HepG2 (cell line): Measurements from ENCODE around the gene PRRT2. TPM values are rescaled to one million over a fixed set of nuclear protein-coding genes. Genes with fewer than 3 reads are reported as not detected.

Experiments
- ATAC-seq: fragments of 200-7000 bp; cut with Tn5 transposase; 3 replicates; pipeline ENCODE4 v1.9.1; 2020; ENCODE audit warnings: mild to moderate bottlenecking, moderate library complexity
- BruUV-seq: library from RNA; stranded (reverse); fragments of 400-500 nt; replicated peaks from 2 replicates; lab custom pipeline; 2021; lab: Mats Ljungman, UMichigan
- CTCF ChIA-PET: fragments of 300-600 bp; formaldehyde crosslinking; extraction: SDS; loops from one replicate; lab custom pipeline; 2021; ENCODE audit warnings: low total read pairs, inconsistent platforms, low intra/inter-chr PET ratio; lab: Yijun Ruan, JAX
- POLR2A ChIA-PET: fragments of 350-600 bp; sonication (Branson Sonifier 250); formaldehyde crosslinking; loops from one replicate; lab custom pipeline; 2020; ENCODE audit warnings: antibody characterized with exemption, inconsistent platforms; lab: Yijun Ruan, JAX
- DNase-seq: peaks from one replicate; pipeline ENCODE4 v3.0.0-alpha.2; 2015; ENCODE audit warnings: low spot score
- FAIRE-seq: peaks from 3 replicates; lab custom pipeline; 2011; peaks lifted over from hg19 to GRCh38; lab: Jason Lieb, UNC
- H2AFZ ChIP-seq: one replicate; pipeline ENCODE4 v1.6.1; 2011; ENCODE audit warnings: low read length, inconsistent platforms
- H3K27ac ChIP-seq: fragments of 300-600 bp; 3 replicates; pipeline ENCODE4 v1.8.0; 2011; ENCODE audit warnings: mixed run types, mild to moderate bottlenecking, mixed read lengths, low read length, inconsistent platforms; ENCODE audit not compliant: insufficient read depth; ENCODE audit errors: extremely low read length
- H3K27me3 ChIP-seq, 2 experiments: fragments of 200-600 bp in 1 of 2; 2 replicates in 1 of 2; 3 replicates in 1 of 2; pipeline versions ENCODE4 v1.6.0 to v1.8.0; 2011; ENCODE audit warnings: low read length in 2 of 2, mild to moderate bottlenecking in 2 of 2, moderate library complexity in 2 of 2, inconsistent platforms in 1 of 2; ENCODE audit not compliant: insufficient read depth in 2 of 2, control insufficient read depth in 1 of 2
- H3K36me3 ChIP-seq, 2 experiments: fragments of 200-600 bp in 1 of 2; replicated peaks in 1 of 2; 2 replicates in 1 of 2; 3 replicates in 1 of 2; pipeline versions ENCODE4 v1.5.1 to v1.8.0; 2011; ENCODE audit warnings: low read length in 2 of 2, inconsistent platforms in 1 of 2; ENCODE audit not compliant: insufficient read depth in 2 of 2, control insufficient read depth in 1 of 2
- H3K4me1 ChIP-seq: 2 replicates; pipeline ENCODE4 v1.5.1; 2012; ENCODE audit warnings: low read length, inconsistent platforms; ENCODE audit not compliant: insufficient read depth
- H3K4me2 ChIP-seq: 2 replicates; pipeline ENCODE4 v1.6.0; 2011; ENCODE audit warnings: low read depth, low read length, inconsistent platforms
- H3K4me3 ChIP-seq, 3 experiments: fragments of 200-600 bp in 1 of 3; sonication (generic), shearing (Covaris generic) in 1 of 3; replicated peaks in 1 of 3; 2 replicates each; pipeline ENCODE4 v1.5.1; 2011 to 2016; ENCODE audit warnings: low read length in 3 of 3, inconsistent platforms in 2 of 3, low read depth in 2 of 3, mild to moderate bottlenecking in 2 of 3, control low read depth in 1 of 3, mixed read lengths in 1 of 3; ENCODE audit not compliant: insufficient read depth in 1 of 3
- H3K79me2 ChIP-seq: one replicate; pipeline ENCODE4 v1.6.1; 2011; ENCODE audit warnings: low read length, inconsistent platforms; ENCODE audit not compliant: insufficient read depth
- H3K9ac ChIP-seq: 2 replicates; pipeline ENCODE4 v1.6.0; 2011; ENCODE audit warnings: mild to moderate bottlenecking, low read depth, low read length, inconsistent platforms; ENCODE audit not compliant: insufficient read depth
- H3K9me3 ChIP-seq: 2 replicates; pipeline ENCODE4 v1.5.1; 2012; ENCODE audit warnings: mild to moderate bottlenecking, low read length
- H4K20me1 ChIP-seq: 2 replicates; pipeline ENCODE4 v1.6.0; 2011; ENCODE audit warnings: inconsistent platforms, mild to moderate bottlenecking, low read length, moderate library complexity; ENCODE audit not compliant: insufficient read depth
- AFF4 ChIP-seq: sonication (generic); formaldehyde crosslinking; IDR thresholded peaks from 2 replicates; pipeline ENCODE4 v1.4.0; 2020; ENCODE audit warnings: missing genetic modification reagents
- BRD4 ChIP-seq: sonication (generic); formaldehyde crosslinking; IDR thresholded peaks from 2 replicates; pipeline ENCODE4 v1.4.0; 2020; ENCODE audit warnings: missing genetic modification reagents
- CSRNP1 ChIP-seq: sonication (generic); formaldehyde crosslinking; IDR thresholded peaks from 2 replicates; pipeline ENCODE4 v1.8.1; 2023; ENCODE audit warnings: mild to moderate bottlenecking, missing genetic modification reagents
- DMTF1 ChIP-seq: sonication (generic); formaldehyde crosslinking; IDR thresholded peaks from 2 replicates; pipeline ENCODE4 v1.4.0; 2020; ENCODE audit warnings: mild to moderate bottlenecking, missing genetic modification reagents
- MBD4 ChIP-seq: IDR thresholded peaks from 2 replicates; pipeline ENCODE4 v1.6.1; 2012; ENCODE audit warnings: low read length, inconsistent platforms, borderline replicate concordance
- ZNF570 ChIP-seq: sonication (generic); formaldehyde crosslinking; IDR thresholded peaks from 2 replicates; pipeline ENCODE4 v1.4.0; 2020; ENCODE audit warnings: mild to moderate bottlenecking, missing genetic modification reagents, borderline replicate concordance
- ZNF879 ChIP-seq: sonication (generic); formaldehyde crosslinking; IDR thresholded peaks from 2 replicates; pipeline ENCODE4 v1.8.1; 2023; ENCODE audit warnings: missing genetic modification reagents
- WGBS: methylation state at CpG from one replicate; pipeline ENCODE4 v1.1.6; 2017; ENCODE audit warnings: low lambda C conversion rate; 5-methylcytosine and 5-hydroxymethylcytosine counted together
- in situ Hi-C: cut with HindIII; loops from 2 replicates; pipeline ENCODE4 v1.10.0; 2017; ENCODE audit warnings: low pct_unique_long_range_greater_than_20kb; ENCODE audit not compliant: extremely low pct_ligation_motif_present
- intact Hi-C: fragments of 100-400 bp; cut with micrococcal nuclease; formaldehyde crosslinking; loops from one replicate; pipeline ENCODE4 v1.10.0; 2022; ENCODE audit not compliant: unreplicated experiment
- polyA plus RNA-seq, 8 experiments: library from polyadenylated mRNA; depleted of rRNA in 3 of 8; stranded (reverse) in 7 of 8; unstranded in 1 of 8; fragments of >200 nt; fragmentation: Illumina TruSeq in 4 of 8; extraction: Trizol in 4 of 8; gene quantifications; 2 replicates each; pipeline versions ENCODE4 v1.2.1 to v1.2.3, GENCODE V29; 2011 to 2016; ENCODE audit warnings: low read depth in 4 of 8, missing spikeins in 1 of 8, mixed read lengths in 1 of 8; ENCODE audit not compliant: insufficient read depth in 1 of 8
- total RNA-seq, 5 experiments: library from RNA; depleted of rRNA; stranded (reverse); fragments of >200 nt; fragmentation: Illumina TruSeq; extraction: Trizol; gene quantifications; 2 replicates each; pipeline ENCODE4 v1.2.3, GENCODE V29; 2016; ENCODE audit warnings: low read depth in 1 of 5
- TF ChIP-seq, protein P1 (sequence below): sonication (generic); formaldehyde crosslinking; IDR thresholded peaks from 2 replicates; pipeline ENCODE4 v1.4.0; 2020; ENCODE audit warnings: missing genetic modification reagents

Gene PRRT2
- total and polyA plus RNA-seq, 2 of the 13 experiments (the other 11 are each of a cell fraction or from before 2014, with no cell fraction given) = 0.51 to 1.1 TPM

- TF ChIP-seq, protein P1, sequence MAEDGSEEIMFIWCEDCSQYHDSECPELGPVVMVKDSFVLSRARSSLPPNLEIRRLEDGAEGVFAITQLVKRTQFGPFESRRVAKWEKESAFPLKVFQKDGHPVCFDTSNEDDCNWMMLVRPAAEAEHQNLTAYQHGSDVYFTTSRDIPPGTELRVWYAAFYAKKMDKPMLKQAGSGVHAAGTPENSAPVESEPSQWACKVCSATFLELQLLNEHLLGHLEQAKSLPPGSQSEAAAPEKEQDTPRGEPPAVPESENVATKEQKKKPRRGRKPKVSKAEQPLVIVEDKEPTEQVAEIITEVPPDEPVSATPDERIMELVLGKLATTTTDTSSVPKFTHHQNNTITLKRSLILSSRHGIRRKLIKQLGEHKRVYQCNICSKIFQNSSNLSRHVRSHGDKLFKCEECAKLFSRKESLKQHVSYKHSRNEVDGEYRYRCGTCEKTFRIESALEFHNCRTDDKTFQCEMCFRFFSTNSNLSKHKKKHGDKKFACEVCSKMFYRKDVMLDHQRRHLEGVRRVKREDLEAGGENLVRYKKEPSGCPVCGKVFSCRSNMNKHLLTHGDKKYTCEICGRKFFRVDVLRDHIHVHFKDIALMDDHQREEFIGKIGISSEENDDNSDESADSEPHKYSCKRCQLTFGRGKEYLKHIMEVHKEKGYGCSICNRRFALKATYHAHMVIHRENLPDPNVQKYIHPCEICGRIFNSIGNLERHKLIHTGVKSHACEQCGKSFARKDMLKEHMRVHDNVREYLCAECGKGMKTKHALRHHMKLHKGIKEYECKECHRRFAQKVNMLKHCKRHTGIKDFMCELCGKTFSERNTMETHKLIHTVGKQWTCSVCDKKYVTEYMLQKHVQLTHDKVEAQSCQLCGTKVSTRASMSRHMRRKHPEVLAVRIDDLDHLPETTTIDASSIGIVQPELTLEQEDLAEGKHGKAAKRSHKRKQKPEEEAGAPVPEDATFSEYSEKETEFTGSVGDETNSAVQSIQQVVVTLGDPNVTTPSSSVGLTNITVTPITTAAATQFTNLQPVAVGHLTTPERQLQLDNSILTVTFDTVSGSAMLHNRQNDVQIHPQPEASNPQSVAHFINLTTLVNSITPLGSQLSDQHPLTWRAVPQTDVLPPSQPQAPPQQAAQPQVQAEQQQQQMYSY = 0 out of 2 replicates have a peak, but pooled peaks have one; percentile 1
- no peak for TF ChIP-seq CSRNP1
Measured at GRCh38 chr16:29789775-29790182, 22.2 kb upstream of the PRRT2 start (continued).

DNA sequence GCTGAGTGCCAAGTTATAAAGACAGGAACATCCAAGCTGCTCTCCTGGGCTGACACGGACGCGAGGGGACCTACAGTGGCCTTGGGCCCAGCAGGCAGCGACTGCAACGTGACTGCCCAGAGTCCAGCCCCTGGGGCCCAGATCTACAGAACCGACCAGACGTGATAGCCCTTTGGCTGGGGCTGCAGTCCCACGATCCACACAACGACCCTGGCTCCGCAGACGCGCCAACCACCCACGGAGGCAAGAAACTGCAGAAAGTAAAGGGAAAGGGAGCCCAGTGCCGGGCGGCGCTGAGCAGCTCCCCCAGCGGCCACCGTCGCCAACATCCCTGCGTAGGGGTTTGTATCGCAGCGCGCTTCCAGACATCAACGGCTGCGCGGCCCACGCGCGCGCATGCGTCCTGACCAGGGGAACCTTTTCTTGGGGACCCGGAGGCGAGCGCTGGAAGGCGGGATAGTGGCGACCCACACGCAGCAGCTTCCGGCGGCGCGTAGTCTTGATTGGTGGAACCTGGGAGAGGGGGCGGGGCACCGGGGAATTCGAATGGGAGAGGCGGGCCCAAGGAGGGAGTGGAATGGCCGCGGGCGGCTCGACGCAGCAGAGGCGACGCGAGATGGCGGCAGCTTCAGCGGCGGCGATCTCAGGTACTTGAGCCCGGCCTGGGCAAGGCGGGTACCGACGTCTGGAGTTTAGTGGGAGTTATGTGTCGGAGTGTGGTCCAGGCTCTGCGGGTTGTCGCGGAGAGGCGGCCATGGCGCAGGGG is 21.6 kb upstream of the PRRT2 start, which contains the start of gene KIF22:
Gene KIF22, plus strand, starts transcription at position 569 of the 766 bp plus-strand sequence. Its CDS starts 9 bp downstream, at position 578.
- peak within 1 kb of the TSS; percentile 50 for H2AFZ ChIP-seq
- BruUV-seq = TSS peak; percentile 98
- peak; percentile 34 for FAIRE-seq
- TF ChIP-seq MBD4 = no peak
- TF ChIP-seq ZNF570 = no peak
- TF ChIP-seq BRD4 (CRISPR knock-in tag) = peak; percentile 50; the same call in 1 of the 2 replicates
- TF ChIP-seq AFF4 (CRISPR knock-in tag) = no peak
- no peak for TF ChIP-seq DMTF1
- TF ChIP-seq ZNF879 = 0 out of 2 replicates have a peak, but pooled peaks have one; percentile 78

More for the DNA sequence above, 21.6 kb upstream of the PRRT2 start, which contains the start of gene KIF22:
- Histone ChIP-seq H3K9me3 (no peaks in the 10 kb centered on the region), H4K20me1 (no peaks in the 10 kb centered on the region), H3K79me2 (peaks cover 47% of the 10 kb centered on the region), H3K4me1 (peaks cover 62% of the 10 kb centered on the region), H3K9ac (peak within 1 kb of the TSS; percentile 97), H3K4me2 (peak within 1 kb of the TSS; percentile 99), H3K27me3 (no peaks in the 10 kb centered on the region; a peak in 1 of 5 replicates), H3K27ac (peak within 1 kb of the TSS; percentile 83), H3K4me3 (peak within 1 kb of the TSS; percentile 77 to 97 (median 84)), H3K36me3 (peaks cover 0 to 5% of the 10 kb centered on the region in 2 experiments; a peak in 4 of 5 replicates)
- intact Hi-C loops (loop anchor here (1.0 to 5.0 kb wide), 2 partner anchors 15 to 53 kb away; no protein-coding TSS in a partner anchor), in situ Hi-C loops (no loop called here)
- DNase-seq (peak; percentile 98), ATAC-seq (peak; percentile 95)
- ChIA-PET CTCF (interaction anchor here (0.8 to 1.7 kb wide), 3 partner anchors 26 to 61 kb away, joined by 3 to 4 read pairs (median 3); partner anchors contain the start of gene PAGR1), POLR2A (interaction anchor here (0.6 to 4.0 kb wide), 28 partner anchors 10 to 275 kb away, joined by 3 to 37 read pairs (median 5); partner anchors contain the start of genes ALDOA, ASPHD1, MAZ and MVP)
- WGBS = under 1% methylated on average over 55 of the region's 67 CpGs
